ENCODE measurements around the gene OGFOD2. TPM values are rescaled to one million over a fixed set of nuclear protein-coding genes. Genes with fewer than 3 reads are reported as not detected.
A peak's percentile ranks its signal among the peaks of the same experiment; 100 is the strongest.

Gene OGFOD2
- total and polyA plus RNA-seq, 2 of the 13 experiments (the other 11 are each of a cell fraction or from before 2014, with no cell fraction given) = 13.2 to 14.6 TPM

DNA sequence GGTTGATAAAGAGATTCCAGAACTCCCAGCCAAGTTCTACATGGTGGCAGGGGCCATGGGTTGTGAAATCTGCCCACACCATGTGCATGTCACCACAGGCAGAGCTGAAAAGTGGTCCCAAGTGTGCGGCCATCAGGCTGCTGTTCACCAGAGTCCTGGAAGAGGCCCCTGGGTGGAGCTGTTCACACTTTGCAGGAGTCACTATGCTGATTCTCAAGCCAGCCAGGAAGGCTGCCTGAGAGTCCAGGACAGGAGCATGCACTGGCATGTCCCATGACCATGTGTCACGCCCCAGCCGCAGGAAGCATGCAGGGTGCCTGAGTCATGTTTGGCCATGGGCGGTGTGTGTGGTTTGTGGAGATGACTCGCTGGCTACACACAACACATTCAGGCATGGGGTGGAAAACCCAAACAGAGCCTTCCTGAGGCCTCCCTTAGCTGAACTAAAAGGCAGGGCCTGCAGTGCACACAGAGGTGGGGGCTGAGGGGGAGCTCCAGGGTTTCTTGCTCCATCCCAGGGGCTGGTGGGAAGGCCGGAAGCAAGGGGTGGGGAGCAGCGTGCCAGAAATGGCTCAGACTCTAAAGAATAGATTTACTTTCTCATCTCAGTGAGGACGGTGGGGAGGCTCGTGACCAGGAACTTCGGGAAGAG, 28.2 kb upstream of the OGFOD2 start (continued):
- no peak for TF ChIP-seq ZBTB3 (CRISPR knock-in tag; IDR thresholded peaks at IDR 0.05; ENCODE audit: borderline replicate concordance, low read depth)
- TF ChIP-seq, protein P1, sequence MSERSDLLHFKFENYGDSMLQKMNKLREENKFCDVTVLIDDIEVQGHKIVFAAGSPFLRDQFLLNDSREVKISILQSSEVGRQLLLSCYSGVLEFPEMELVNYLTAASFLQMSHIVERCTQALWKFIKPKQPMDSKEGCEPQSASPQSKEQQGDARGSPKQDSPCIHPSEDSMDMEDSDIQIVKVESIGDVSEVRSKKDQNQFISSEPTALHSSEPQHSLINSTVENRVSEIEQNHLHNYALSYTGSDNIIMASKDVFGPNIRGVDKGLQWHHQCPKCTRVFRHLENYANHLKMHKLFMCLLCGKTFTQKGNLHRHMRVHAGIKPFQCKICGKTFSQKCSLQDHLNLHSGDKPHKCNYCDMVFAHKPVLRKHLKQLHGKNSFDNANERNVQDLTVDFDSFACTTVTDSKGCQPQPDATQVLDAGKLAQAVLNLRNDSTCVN (CRISPR knock-in tag; IDR thresholded peaks at IDR 0.05; ENCODE audit: borderline replicate concordance) = no peak
- no peak for TF ChIP-seq JUN (CRISPR knock-in tag; IDR thresholded peaks at IDR 0.05)
- TF ChIP-seq CENPT (CRISPR knock-in tag; IDR thresholded peaks at IDR 0.05; ENCODE audit: low read depth) = no peak
- TF ChIP-seq, protein P2, sequence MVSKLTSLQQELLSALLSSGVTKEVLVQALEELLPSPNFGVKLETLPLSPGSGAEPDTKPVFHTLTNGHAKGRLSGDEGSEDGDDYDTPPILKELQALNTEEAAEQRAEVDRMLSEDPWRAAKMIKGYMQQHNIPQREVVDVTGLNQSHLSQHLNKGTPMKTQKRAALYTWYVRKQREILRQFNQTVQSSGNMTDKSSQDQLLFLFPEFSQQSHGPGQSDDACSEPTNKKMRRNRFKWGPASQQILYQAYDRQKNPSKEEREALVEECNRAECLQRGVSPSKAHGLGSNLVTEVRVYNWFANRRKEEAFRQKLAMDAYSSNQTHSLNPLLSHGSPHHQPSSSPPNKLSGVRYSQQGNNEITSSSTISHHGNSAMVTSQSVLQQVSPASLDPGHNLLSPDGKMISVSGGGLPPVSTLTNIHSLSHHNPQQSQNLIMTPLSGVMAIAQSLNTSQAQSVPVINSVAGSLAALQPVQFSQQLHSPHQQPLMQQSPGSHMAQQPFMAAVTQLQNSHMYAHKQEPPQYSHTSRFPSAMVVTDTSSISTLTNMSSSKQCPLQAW (CRISPR knock-in tag; IDR thresholded peaks at IDR 0.05) = no peak
- TF ChIP-seq PHF20 (CRISPR knock-in tag; IDR thresholded peaks at IDR 0.05) = no peak
- no peak for TF ChIP-seq PLRG1 (conservative IDR thresholded peaks at IDR 0.05)
- TF ChIP-seq RFX5 (IDR thresholded peaks at IDR 0.05; ENCODE audit: low read depth, low read length) = no peak
- TF ChIP-seq, protein P3, sequence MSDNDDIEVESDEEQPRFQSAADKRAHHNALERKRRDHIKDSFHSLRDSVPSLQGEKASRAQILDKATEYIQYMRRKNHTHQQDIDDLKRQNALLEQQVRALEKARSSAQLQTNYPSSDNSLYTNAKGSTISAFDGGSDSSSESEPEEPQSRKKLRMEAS (IDR thresholded peaks at IDR 0.05) = 0 out of 2 replicates have a peak, but pooled peaks have one; percentile 28
- TF ChIP-seq POLR2AphosphoS2 (IDR thresholded peaks at IDR 0.05; ENCODE audit: low read depth, low read length) = no peak

Data from HepG2 (cell line).